SIG-M5 treated with dmso at 0.1 percent for 504 hours (cell line): ENCODE measurements around the gene SH3PXD2A.

Experiments
- DNase-seq: peaks from one replicate; lab custom pipeline; 2025; ENCODE audit not compliant: unreplicated experiment; lab: John Stamatoyannopoulos, UW

Gene SH3PXD2A

DNA sequence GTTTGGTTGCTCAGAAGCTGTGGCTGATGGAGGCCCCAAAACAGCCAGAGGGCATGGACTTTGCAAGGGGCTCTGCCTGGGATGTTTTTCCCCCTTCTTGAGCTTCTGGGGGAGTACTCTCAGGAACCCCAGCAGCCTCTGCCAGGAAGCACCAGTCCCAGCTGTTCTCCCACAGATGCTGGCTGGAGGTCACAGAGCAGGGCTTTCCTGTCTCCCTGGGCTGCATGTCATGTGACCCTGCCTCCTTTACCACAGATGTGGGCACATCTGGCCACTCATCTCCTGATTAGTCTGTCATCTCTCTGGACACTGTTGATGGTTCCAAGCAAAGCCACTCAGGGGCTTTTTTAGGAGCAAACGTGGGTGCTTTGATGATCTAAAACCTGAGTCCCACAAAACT, 225.2 kb downstream of the SH3PXD2A start:
- no peak for DNase-seq

DNA sequence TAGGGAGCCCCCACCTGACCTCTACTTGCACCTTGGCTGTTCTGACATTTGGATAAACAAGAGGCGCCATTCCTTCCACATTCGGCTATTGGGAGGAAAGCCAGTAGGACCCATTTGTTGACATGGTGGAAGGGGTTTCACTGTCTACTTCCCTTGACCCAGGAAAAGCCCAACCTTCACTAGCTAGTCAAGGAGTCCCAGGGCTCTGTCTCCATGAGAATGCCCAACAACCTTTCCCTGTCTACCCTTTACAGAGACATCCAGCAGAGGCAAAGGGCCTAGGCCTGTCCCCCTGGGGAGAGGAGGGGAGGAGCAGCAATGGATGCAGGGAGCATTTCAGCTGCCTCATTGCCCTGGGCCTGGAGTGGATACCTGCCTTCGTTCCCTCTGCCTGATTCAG, 225.8 kb downstream of the SH3PXD2A start:
- DNase-seq: no peak

DNA sequence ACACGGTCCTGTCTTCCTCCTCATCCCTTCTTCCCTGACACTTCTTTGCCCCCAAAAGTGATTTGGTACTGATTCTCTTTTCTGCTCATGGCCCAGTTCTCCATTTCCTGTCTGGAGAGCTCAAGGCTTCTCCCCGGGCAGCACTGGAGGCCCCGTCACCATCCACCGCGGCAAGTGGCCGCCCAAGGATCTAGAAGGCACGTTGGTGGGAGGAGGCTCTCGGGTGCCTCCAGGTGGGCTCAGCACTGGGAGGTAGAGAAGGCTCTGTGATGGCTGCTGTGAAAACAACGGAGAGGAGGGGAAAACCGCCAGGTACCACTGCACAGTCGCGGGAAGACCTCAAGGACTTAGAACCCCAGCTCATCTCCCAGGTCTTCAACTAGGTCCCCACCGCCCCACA, 227.5 kb downstream of the SH3PXD2A start:
- no peak for DNase-seq

DNA sequence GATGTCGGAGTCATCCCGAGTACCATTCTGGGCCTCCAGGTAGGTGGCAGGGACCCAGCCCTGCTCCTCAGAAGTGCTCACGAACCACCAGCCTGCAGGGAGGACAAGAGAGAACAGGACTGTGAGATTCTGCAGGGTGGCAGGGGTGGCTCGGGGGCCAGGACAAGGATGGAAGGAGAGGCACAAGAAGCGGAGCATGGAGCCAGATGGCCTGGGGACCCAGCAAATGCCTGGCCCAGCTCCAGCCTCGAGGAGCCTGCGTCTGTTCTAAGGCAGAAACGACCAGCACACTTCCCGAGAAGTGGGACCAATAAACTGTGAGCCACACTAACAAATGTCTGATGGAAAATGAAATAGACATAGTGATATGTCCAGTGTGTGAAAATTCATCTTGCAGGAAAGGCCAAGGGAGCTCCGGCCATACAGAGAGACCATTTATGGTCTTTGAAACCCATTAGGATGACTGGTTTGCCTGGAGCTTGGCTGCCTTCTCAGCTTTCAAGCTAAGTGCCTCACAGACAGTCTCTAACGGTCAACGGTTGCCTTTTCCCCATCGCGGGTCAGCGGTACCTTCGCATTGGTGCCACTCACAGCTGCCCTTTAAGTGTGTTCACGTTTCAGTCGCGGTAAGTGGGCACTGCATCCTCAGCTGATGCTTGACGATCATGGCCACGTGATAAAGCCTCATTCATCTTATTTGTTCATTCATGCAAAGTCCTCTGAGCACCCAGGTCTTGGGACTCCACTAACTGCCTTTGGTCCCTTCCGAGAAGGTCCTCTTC, 228.1 kb downstream of the SH3PXD2A start:
- DNase-seq: no peak

DNA sequence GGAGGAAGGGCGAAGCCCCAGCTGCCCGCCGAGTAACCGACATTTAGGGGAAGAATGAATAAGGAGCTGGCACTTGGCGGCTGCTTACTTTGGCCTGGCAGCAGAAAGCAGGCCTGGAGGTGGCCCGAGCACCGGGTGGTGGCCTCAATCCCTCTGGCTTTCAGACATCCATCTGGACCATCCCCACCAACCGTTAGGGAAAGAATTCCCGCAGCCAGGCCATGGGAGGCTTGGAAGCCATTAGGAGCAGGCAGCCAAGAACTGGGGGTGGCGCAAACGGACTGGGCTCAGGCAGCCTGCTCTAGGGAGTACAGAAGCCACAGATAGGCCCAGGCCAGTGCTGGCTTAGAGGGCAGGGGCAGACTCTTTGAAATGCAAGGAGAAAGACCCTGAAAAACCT, 229.2 kb downstream of the SH3PXD2A start:
- DNase-seq: no peak

DNA sequence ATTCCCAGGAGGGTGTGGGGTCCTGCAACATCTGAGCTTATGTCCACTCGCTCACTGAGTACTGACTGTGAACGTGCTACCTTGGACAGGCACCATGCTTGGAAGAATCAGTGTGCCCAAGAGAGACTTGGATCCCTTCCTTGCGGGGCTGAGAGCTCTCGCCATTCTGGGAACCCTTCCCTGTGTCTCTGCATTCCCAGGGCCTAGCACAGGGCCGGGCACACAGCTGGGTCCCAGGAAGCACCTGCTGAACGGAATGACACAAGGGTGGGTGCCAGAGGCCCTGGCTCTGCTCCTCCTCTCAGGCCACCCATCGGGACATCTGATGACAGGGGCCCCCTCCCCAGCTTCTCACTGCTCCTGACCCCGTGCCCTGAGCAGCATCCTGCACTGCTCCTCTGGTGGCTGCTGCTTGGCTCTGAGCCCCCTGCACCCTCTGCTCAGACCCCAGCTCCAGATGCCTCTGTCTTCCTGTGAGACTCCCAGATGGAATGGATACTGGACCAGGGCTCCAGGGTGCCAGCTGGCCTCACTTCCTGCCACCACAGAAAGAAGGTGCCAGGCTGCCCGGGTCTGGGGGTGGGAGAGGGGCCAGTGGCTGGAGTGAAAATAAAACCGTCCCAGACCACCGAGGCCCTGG, 232.3 kb downstream of the SH3PXD2A start:
- no peak for DNase-seq

DNA sequence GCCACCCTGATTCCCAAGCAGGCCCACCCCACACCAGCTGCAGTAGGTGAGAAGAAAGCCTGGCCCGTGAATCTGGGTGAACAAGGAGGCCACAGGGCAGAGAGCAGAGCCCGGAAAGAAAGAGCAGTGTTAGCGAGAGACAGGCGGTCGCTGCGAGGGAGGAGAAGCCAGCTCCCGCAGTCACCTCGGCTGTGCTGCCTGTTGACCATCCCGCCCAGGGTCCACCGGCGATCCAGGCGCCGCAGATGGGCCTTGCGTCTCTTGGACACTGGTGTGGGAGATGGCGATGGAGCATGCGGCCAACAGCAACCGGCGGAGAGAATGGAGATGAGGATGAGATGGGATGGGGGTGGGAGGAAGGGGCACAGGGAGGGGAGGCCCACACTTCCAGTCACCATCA, 233.1 kb downstream of the SH3PXD2A start:
- DNase-seq: no peak

DNA sequence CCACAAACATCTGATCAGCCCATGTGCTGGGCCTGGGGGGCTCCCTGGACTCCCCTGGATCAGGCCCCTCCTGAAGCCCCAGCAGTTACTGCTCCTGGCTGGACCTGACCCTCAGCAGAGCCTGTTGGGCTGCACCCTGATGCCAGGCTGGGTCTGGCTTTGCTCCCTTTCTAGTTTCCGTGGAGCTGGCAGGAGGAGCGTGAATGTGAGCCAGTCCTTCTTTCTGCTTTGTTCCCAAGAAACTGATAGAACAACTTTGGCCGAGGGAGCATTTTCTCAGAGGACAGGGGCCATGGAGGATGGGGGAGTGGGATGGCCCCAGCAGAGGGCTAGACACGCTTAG, 233.6 kb downstream of the SH3PXD2A start:
- no peak for DNase-seq

DNA sequence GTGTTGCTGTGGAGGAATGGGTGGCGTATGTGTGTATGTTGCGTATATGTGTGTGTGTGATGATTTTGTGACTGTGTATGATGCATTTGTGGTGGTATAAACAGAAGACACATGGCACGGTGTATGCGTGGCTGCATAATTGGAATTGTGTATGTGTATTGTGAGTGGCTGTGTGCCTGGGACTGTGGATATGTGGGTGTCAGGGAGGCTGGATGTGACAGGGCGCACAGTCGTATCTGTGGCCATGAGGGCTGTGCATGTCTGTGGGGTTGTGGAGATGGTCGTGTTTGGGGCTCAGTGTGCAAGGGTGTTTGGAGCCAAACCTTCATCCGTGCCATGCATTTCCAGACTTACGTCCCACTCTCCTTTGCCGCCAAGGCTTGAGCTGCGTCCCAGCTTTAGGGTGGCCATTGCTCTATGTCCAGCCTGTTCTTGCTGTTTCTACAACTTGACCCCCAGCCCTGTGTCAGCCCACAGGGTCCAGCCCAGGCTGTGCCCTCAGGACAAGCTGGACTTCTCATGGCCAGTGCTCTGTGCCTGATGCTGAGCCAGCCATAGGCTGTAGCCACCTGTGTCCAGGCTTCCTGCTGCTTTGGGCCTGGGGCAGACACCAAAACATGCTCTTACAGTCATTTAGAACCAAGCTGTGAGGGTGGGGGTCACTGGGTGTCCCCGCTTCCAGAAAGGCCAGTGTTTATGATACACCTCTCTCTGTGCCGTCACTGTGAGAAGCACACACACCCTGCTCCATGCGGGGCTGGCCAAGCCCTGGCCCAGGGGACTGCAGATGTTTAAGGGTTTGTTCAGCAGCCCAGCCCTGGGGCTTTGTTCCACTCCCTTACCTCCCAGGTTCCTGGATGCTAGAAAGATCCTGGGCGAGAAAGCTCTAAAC, 234.2 kb downstream of the SH3PXD2A start:
- DNase-seq: no peak

DNA sequence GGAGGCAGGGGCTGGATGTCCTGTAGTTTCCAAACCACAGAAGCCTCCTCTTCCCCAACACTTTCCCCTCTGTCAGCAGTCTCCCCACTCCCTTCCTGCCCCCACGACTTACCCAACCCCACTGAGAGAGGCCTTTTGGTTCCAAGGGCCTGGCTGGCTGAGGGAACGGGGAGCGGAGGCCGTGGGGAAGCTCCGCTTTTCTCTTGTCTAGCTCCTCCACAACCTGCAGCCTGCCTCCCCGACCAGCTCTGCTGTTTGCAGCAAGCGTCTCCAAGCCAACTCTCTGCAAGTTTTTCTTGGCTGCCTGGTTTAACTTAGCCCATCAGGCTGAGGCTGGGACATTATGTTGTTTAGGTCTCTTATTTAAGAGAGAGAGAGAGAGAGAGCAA, 235.0 kb downstream of the SH3PXD2A start:
- no peak for DNase-seq

DNA sequence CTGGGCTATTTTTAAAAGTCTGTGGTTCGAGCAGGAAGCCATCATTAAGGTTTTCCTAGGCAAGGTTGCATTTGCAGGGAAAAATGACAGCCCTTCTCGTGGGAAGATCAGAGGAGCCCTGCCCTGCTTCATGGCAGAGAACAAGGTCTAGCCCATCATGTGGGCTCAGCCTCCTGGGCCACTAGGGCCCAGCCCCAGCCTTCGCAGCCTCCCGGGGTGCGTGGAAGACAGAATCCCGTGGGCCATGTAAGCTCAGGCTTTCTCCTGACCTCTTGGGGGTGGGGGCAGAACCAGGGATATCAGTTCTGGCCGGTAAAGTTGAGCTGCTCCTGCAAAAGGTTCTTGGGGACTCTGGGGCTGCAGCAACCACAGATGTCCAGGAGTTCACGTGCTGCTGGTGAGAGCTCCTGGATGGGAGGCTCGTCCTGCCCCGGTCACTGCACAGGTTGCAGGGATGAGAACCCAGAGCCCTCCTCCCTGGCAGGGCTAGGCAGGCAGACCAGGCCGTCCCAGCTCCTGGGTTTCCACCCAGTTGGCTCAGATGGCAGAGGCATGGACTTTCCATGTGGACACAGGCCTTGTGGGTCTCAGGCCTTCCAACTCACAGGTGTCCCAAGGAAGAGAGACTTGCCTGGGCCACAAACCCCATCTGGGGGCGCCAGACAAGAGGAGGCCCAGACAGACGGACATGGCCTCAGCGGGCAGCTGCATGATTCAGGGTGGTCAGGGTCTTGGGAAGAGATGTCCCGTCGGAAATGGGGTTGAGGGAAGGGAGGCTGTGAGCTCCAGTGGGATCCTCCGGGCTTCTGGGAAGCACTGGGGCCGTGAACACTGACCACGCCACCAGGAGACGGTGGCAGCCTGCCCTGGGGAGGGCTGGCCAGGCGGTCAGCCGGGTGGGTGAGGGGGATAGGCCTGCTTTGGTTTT, 235.7 kb downstream of the SH3PXD2A start:
- DNase-seq: no peak

DNA sequence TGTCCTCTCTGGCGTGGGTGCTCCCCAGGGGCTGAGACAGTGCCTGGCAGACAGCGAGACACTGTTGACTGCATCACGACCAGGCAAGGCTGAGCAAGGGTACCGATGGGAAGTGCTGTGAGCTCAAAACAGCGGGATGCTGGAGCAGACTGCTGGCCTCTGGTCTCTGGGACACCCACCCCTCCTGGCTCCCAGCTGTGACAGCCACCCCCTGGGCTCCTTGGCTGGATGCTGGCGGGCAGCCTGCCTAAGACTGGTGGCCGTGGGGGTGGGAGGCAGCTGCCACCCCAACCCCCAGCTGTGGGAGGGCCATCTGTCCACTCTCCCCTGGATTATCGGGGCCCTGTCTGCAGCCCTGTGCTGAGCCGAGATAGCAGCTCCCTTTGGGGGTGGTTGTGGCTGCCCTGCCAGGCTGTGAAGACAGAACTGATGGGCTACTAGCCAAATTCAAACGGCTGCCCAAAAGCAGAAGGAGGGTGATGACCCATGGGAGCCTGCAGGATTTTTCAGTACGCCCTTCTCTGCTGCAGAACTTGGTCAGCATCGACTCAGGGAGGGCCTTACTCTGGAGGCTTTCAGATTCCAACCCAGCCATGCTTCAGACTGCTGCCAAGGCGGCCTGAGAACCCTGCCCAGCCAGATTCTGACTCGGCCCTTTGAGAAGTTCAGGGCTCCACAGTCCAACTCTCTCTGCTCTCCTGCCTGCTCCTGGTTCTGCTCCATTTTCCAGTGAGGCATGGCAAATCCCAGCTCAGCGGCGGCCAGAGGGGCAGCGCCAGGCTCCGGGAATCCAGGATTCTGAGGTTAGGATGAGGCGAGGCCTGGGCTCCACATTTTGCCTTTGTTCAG, 236.6 kb downstream of the SH3PXD2A start:
- no peak for DNase-seq

DNA sequence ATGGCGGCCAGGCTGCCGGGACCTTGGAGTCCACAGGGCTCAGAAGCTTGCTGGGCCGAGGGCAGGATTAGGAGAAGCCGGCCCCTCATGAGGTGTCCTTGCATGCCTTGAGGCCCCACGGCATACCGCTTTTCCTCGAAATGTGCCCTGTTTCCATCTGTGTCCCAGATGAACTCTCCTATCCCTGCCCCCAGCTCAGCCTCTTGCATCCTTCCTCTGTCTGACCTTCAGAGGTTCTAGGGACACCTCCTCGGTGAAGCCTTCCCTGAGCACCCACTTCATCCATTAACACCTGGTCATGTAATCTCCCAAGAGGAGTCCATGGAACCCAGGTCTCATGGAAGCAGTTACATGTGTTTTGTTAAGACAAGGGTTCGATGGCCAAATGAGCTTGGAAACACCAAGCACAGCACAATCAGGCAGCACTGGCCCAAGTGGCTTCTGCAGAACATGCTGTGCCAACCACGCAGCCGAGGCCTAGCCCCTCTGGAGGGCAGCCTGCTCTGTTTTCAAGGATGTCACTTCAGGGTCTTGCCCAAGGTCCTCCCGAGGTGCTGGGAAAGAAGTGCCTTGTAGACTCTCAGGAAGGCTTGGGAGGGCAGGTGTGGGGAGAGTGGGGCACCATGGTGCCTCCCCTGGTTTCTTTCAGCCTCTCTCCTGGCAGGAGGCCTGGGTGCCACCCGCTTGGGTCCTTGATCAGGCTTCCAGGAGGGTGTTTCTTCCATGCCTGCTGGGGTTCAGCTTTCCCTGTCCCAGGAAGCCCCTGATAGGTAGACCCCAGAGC, 237.6 kb downstream of the SH3PXD2A start:
- DNase-seq: no peak

DNA sequence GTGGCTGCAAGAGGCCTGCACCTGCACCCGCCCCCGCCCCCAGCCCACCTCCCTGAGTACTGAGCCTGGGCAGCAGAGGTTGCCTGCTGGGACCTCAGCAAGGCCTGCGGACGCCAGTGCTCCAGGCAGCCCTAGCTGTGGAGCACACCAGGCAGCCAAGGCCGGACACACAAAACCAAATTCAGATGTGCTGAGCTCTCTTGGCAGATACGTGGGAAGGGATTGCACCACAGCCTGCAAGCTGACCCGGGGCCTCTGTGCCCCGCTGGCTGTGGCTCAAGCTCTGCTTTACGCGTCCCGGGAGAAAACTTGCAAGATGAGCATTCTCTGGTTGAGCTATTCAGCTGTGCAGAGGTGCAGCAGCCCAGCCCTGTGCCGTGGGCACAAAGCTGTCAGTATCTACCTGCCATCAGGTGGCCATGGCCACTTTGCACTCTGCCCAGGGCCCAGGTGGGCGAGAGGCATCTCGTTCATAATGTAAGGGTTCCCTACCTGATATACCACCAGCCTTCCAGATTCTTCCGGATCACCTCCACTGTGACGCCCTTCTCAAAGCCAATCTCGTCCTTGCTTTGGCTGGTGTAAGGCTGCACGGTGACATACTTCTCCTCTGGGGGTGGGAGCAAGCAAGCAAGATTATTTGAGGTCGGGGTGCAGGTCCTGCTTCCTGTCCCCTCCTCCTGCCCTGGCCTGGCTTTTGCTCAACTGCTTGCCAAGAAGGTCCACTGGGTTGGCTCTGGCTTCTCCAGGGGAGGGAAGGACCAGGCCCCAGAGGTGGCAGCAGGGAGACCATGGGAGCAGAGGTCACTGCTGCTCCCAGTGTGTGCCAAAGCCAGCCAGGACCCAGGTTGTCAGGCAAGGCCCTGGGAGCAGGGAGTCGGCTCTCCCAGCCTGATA, 238.4 kb downstream of the SH3PXD2A start:
- DNase-seq: no peak

DNA sequence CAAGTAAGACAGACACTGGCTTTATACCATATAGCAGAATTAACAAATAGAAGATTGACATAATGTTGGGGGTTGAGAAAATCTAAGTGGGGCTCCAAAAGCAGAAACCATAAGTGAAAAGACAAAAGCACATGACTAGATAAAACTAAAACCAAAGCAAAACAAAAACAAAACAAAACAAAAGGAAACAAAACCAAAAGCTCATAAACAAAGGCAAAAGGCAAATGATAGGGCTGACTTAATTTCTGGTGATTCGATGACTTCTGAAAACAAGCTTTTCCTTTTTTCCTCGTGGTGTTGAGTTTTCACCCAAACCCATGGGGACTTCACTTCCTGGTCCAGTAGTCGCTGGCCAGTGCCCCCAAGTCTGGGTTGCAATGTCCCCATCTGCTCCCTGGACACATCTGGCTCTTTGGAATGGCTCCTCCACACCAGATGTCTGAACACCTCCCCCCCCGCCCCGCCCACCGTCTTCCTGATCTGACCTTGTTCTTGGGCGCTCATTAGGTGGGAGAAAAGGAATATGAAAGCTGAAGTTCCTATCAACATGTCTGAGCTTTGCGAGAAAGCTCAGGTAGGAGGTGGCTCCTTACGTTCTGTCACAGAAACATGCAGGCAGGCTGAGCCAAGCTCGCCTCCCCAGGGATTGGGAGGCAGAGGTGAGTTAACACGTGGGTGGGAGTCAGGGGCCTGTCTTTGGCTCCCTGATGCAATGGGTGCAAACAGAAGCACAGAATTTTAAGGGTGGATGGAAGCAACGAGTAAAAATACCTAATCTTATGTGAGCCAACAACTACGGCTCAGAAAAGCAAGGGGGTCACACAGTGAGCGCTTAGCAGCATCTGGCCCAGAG, 240.8 kb downstream of the SH3PXD2A start:
- DNase-seq: no peak

DNA sequence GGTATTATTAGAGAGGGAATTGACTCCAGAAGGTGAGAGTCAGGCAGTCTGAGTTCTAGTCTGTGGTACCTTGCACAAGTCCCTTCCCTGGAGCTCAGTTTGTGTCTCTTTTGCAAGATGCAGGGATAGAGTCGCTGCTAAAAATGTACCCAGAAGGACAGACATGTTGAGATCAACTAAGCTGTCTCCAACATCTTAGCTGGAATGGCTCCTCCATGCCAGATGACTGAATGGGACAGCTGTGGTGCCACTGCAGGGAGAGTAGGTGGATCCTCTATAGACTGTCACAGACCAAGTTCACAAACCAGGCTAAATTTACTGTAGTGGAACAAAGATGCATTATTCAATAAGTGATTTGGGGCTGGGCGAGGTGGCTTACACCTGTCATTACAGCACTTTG, 241.8 kb downstream of the SH3PXD2A start:
- DNase-seq: no peak
